Left lobe of liver (tissue), 2 donors: Measurements from ENCODE around the gene ETFA. TPM values are rescaled to one million over a fixed set of nuclear protein-coding genes. Genes with fewer than 3 reads are reported as not detected.

ENCODE experiments used
- ATAC-seq: fragments of 200-7000 bp; cut with Tn5 transposase; one replicate; pipeline ENCODE4 v1.9.1; 2020; ENCODE audit warnings: mild to moderate bottlenecking, moderate library complexity
- DNase-seq: peaks from one replicate; pipeline ENCODE4 v3.0.0-alpha.2; 2020; ENCODE audit warnings: low spot score
- total RNA-seq: library from RNA; stranded (reverse); gene quantifications from one replicate; pipeline ENCODE4 v1.2.1, GENCODE V29; 2021
- donor health status: DM: no; HTN: no; CAD: no; lungs with moderate emphysema.
- donor health status: DM: no; HTN: yes; CAD: no.

The ETFA gene
- total RNA-seq, 1 donor from 2014 or later: 291 TPM

DNA sequence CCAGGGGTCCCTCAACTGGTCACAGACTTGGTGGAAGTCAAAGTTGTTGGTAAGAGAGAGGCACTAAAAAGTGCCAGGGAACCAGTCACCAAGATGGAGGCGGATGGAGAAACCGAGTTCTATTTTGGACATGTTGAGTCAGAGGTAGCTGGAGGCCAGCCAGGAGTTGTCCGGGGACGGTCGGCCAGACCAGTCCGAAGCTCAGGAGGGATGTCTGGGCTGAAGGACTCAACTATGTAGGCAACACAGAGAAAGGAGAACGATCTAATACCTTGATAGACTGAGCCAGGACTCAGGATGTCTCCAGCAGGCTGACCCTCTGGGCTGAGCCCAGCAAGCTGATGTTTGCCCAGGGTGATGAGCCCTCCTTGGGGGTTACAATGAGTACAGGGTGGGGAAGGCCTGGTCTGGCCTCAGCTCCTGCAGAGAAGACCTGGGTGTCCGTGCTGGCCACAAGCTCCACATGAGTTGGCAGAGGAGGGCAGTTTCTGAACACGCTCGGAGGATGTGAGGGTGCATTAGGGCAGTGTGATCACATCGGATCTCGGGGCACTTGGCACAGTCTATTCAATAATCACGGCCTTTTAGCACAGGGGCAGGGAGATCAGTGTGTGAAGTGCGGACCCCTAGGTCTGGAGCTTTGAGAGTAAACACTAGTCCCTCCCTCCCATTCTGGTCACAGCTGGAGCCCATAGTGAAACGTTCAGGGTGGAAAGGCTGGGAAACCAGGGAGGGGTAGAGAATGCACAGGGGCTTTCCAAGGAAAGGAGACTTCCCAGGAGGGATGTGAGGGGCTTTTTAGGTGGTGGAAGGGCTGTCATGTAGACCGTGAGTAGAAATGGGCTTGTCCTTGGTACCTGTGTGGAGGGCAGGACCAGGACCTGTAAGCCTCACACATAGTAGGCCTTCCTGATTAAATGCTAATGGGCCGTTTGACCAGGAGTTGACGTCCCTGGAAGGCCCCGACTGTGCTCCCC is 111.9 kb downstream of the ETFA start:
- DNase-seq: no peak
- peak; percentile 45 for ATAC-seq

- DNase-seq (no peak), ATAC-seq (peak; percentile 8)
Measured at GRCh38 chr15:76198456-76199105, 112.7 kb downstream of the ETFA start.

GRCh38 chr15:76197703-76198455 is 113.4 kb downstream of the ETFA start:
- DNase-seq (no peak), ATAC-seq (no peak)

- DNase-seq: no peak
- ATAC-seq: peak; percentile 31
Measured at GRCh38 chr15:76196269-76197231, 114.7 kb downstream of the ETFA start.

DNA sequence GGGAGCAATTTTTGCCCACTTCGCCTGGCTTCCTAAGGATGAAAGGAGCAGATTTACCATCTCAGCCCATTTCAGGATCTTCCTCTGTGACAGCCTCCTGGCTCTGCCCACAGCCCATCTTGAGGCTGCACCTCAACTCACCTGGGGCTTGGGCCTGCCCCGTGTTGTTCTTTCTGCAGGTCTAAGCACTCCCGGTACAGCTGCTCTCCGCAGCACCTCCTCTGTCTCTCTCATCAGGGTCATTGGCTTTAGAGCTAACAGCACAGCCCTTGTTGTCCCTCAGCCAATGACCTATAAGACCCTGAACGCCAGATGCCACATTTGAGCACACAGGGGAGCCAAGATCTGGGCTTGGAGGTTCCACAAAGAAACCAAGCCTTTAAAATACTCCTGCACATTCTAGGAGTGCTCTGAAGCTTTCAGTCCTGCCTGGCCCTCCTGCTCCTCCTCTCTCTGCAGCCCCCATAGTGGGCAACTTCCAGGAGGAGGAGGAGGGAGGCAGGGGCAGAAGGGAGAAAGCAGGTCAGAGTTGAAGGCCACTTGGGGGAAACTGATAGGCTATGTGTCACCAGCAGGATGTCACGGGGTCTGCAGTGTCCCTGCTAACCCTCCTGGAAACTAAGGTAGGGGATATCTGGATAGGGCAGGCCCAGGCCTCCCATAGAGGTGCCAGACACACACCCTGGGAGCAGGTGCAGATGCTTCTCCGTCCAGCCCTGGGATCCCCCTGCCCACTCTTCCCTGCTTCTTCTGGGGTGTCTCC is 115.6 kb downstream of the ETFA start:
- no peak for ATAC-seq
- DNase-seq: no peak

DNA sequence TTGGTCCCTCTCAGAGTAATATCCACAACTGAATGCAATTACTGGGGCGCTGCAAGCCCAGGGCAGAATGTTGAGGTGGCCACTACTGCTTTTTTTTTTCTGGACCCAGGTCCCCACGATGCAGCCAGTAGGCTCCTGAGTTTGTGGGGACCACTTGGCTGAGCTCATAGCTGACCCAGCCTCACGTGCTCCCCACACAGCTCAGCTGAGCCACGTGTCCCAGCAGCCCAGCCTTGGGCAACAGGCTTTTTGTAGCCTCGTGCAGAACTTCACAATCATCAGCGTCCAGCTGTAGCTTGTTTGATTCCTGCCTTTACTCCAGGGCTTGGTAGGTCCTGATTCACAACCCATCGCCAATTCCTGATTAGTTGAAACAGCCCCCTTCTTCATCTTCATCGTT is 117.3 kb downstream of the ETFA start:
- DNase-seq: no peak
- ATAC-seq: no peak

- ATAC-seq (no peak), DNase-seq (no peak)
Measured at GRCh38 chr15:76192715-76193114, 118.6 kb downstream of the ETFA start.

DNA sequence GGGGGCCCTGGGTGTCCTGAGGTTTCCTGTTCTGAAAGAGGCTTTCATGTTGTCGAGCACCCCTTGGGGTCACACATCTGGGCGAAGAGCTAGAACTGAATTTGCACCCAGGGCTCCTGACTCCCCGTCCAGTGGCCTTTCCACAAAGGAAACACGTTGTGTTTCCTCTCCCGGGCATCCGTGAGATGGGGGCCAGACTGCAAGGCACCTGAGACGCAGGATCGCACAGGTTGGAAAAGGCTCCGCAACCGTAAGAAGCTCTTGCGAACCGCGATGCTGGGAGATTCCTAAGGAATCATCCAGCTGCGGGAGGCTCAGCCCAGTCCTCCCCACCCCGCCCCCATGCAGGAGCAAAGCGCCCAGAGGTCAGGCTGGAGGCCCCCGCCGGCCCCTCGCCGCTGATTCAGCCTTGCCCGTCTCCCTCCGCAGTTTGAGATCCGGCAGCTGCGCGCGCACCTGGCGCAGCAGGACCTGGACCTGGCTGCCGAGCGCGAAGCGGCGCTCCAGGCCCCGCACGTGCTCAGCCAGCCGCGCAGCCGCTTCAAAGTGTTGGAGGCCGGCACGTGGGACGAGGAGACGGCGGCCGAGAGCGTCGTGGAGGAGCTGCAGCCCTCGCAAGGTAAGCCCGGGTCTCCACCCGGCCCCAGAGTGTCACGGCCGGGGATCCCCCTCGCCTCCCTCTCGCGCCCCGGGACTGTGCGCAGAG is 119.6 kb downstream of the ETFA start:
- ATAC-seq: no peak
- DNase-seq: no peak

GRCh38 chr15:76190751-76191538 is 120.3 kb downstream of the ETFA start:
- ATAC-seq (peak; percentile 93), DNase-seq (peak; percentile 83)

- ATAC-seq: no peak
Measured at GRCh38 chr15:76190070-76190564, 121.2 kb downstream of the ETFA start.

DNA sequence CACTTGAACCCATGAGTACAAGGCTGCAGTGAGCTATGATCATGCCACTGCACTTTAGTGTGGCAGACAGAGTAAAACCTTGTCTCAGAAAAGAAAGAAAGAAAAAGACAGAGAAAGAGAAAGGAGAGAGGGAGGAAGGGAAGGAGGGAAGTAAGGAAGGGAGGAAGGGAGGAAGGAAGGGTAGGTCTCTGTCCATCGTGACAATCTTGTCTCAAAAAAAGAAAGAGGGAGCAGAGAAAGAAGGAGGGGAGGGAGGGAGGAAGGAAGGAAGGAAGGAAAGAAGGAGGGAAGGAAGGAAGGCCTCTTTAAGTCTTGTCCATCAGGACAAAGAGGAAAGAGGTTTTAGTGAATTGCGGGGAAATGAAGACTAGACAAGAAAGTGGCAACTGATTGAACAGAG is 122.2 kb downstream of the ETFA start:
- DNase-seq: no peak
- no peak for ATAC-seq

More at GRCh38 chr15:76190070-76190564, 121.2 kb downstream of the ETFA start:
- DNase-seq: no peak

GRCh38 chr15:76187163-76187562 is 124.1 kb downstream of the ETFA start:
- DNase-seq (no peak), ATAC-seq (no peak)

GRCh38 chr15:76185716-76186115 is 125.6 kb downstream of the ETFA start:
- ATAC-seq: peak; percentile 81
- DNase-seq: no peak

DNA sequence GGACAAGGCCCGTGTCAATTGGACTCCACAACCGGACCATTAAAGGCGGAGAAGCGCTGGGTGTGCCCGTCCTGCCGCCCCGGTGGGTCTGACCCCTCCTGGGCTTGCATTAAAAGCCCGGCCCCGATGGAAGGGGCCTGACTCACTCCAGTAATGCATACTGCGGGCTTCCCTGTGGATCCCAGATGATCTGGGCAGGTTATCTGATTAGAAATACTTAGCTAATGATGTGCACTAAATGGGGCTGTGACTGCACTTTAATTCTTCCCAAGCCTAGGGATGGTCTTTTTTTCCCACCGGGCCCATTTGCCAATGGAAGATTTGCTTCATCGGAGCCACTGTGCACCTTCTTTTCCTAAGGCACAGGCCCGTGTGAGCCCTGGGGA is 126.6 kb downstream of the ETFA start:
- DNase-seq: no peak
- no peak for ATAC-seq

- no peak for DNase-seq
- no peak for ATAC-seq
Measured at GRCh38 chr15:76183930-76184649, 127.2 kb downstream of the ETFA start.

DNA sequence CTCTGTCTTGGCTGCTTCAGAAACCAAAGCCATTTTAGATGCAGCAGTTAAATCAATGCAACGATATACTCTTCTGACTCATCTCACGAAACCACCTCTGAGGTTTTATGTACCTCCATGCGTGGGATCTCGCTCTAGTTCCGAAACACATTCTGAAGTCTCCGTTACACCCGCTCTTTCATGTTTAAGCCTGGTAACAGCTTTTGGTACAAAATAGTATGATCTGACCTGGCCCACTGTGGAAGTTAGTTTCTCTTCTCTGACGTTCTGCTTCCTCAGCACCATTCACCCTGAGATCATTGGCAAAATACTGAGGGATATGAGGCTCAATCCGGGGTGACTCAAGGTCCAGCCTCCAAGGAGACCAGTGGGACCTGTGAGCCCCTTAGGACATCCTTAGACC is 129.6 kb downstream of the ETFA start:
- DNase-seq (no peak), ATAC-seq (no peak)

DNA sequence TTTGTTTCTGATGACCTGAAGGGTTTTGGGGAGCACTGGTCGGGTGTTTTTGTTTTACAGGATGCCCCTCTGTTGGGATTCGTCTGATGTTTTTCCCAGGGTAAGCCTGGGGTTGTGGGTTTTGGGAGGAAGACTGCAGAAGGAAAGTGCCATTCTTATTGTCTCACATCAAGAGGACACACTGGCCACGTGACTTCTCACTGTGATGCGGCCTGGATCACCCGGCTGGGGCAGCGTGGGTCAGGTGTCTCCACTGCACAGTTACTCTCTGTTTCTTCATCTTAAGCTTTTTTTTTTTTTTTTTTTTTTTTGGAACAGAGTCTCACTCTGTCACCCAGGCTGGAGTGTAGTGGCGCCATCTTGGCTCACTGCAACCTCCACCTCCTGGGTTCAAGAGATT is 130.9 kb downstream of the ETFA start:
- ATAC-seq (no peak), DNase-seq (no peak)
